Measurements from ENCODE around the gene ADAMTS8. TPM values are rescaled to one million over a fixed set of nuclear protein-coding genes. Genes with fewer than 3 reads are reported as not detected.

ADAMTS8 gene
- total and polyA plus RNA-seq, 9 of the 15 experiments (the other 6 are each of a cell fraction or from before 2014, with no cell fraction given) = not detected

GRCh38 chr11:130408901-130409300, 19.5 kb downstream of the ADAMTS8 start:
- CTCF ChIA-PET (ENCODE audit: low intra/inter-chr PET ratio) = no interaction called here
- no peak for DNase-seq (ENCODE audit: extremely low read depth in 1 of 4, low spot score in 3 of 4)
- FAIRE-seq = no peak
- TF ChIP-seq RUNX1 (IDR thresholded peaks at IDR 0.05; ENCODE audit: low read depth) (no peak), NFXL1 (CRISPR knock-in tag; IDR thresholded peaks at IDR 0.05) (no peak), ETV5 (CRISPR knock-in tag; IDR thresholded peaks at IDR 0.05; ENCODE audit: low read depth) (no peak), TSC22D4 (tag; IDR thresholded peaks at IDR 0.05) (no peak), SMC3 (conservative IDR thresholded peaks at IDR 0.05; ENCODE audit: insufficient read depth, low read depth, low read length) (no peak), RNF2 (IDR thresholded peaks at IDR 0.05) (no peak), USF1 (CRISPR knock-in tag; IDR thresholded peaks at IDR 0.05) (no peak), ZNF639 (CRISPR knock-in tag; conservative IDR thresholded peaks at IDR 0.05 in 1 of 2, IDR thresholded peaks at IDR 0.05 in 1 of 2) (no peak), ZNF217 (CRISPR knock-in tag; IDR thresholded peaks at IDR 0.05) (no peak), MCM2 (IDR thresholded peaks at IDR 0.05; ENCODE audit: low read depth) (no peak), MED1 (CRISPR knock-in tag; IDR thresholded peaks at IDR 0.05; ENCODE audit: borderline replicate concordance) (no peak)
- TF ChIP-seq, protein P1, sequence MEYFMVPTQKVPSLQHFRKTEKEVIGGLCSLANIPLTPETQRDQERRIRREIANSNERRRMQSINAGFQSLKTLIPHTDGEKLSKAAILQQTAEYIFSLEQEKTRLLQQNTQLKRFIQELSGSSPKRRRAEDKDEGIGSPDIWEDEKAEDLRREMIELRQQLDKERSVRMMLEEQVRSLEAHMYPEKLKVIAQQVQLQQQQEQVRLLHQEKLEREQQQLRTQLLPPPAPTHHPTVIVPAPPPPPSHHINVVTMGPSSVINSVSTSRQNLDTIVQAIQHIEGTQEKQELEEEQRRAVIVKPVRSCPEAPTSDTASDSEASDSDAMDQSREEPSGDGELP (CRISPR knock-in tag; IDR thresholded peaks at IDR 0.05; ENCODE audit: borderline replicate concordance) = no peak
- TF ChIP-seq, protein P2, sequence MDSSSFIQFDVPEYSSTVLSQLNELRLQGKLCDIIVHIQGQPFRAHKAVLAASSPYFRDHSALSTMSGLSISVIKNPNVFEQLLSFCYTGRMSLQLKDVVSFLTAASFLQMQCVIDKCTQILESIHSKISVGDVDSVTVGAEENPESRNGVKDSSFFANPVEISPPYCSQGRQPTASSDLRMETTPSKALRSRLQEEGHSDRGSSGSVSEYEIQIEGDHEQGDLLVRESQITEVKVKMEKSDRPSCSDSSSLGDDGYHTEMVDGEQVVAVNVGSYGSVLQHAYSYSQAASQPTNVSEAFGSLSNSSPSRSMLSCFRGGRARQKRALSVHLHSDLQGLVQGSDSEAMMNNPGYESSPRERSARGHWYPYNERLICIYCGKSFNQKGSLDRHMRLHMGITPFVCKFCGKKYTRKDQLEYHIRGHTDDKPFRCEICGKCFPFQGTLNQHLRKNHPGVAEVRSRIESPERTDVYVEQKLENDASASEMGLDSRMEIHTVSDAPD (CRISPR knock-in tag; IDR thresholded peaks at IDR 0.05) = no peak
- H3K4me3 ChIP-seq = no peak overlapping the region
- no peaks in the 10 kb centered on the region for H3K9me1 ChIP-seq (ENCODE audit: control insufficient read depth, insufficient read depth, low read length)
- no TSS peak for BruUV-seq (replicated peaks)
- no peak overlapping the region for H3K27ac ChIP-seq (ENCODE audit: extremely low read depth, low read depth, low read length)
- in situ Hi-C loops (cut with MboI) = no loop called here
- no peak overlapping the region for H2AFZ ChIP-seq (ENCODE audit: low read depth, low read length)
- H3K4me1 ChIP-seq (replicated peaks in 1 of 2; ENCODE audit: control insufficient read depth in 2 of 2, insufficient read depth in 2 of 2, low read length in 2 of 2) = no peaks in the 10 kb centered on the region
- no peak overlapping the region for H3K4me2 ChIP-seq (ENCODE audit: insufficient read depth, low read length)
- H3K9me3 ChIP-seq (replicated peaks; ENCODE audit: control insufficient read depth, insufficient read depth, low read depth, low read length) = no peaks in the 10 kb centered on the region
- H3K36me3 ChIP-seq (ENCODE audit: control insufficient read depth, insufficient read depth, low read length) = no peaks in the 10 kb centered on the region
- H3K79me2 ChIP-seq (ENCODE audit: control insufficient read depth, insufficient read depth, low read length) = no peaks in the 10 kb centered on the region
- ATAC-seq = no peak
- intact Hi-C loops (cut with micrococcal nuclease) = no loop called here
- 2% methylated on average over 8 of the region's 8 CpGs for WGBS (ENCODE audit: insufficient coverage, low coverage, missing lambda C conversion rate)
- POLR2A ChIA-PET = interaction anchor here (0.6 kb wide), 1 partner anchor 600 kb away, joined by 3 read pairs; no protein-coding TSS in a partner anchor
- H3K27me3 ChIP-seq (ENCODE audit: control insufficient read depth in 2 of 2, insufficient read depth in 2 of 2, low read length in 2 of 2) = peaks cover 30 to 85% of the 10 kb centered on the region in 2 experiments
- H4K20me1 ChIP-seq (replicated peaks; ENCODE audit: control insufficient read depth, insufficient read depth, low read length) = no peaks in the 10 kb centered on the region; the same call in 1 of the 2 replicates
- H3K9ac ChIP-seq (ENCODE audit: insufficient read depth in 1 of 2, low read depth in 2 of 2, low read length in 2 of 2) = no peak overlapping the region
